ENCODE results near the gene CFAP69.
"Not testable (repeated sequence)": the region's sequence is repeated elsewhere in the genome, so short reads cannot be mapped to it uniquely, and the experiment has no call there.

The CFAP69 gene

DNA sequence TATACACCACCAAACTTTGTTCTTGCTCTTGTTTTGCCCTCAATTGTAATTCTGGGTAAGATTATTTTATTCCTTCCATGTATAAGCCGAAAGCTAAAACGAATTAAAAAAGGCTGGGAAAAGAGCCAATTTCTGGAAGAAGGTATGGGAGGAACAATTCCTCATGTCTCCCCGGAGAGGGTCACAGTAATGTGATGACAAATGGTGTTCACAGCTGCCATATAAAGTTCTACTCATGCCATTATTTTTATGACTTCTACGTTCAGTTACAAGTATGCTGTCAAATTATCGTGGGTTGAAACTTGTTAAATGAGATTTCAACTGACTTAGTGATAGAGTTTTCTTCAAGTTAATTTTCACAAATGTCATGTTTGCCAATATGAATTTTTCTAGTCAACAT is 12.5 kb upstream of the CFAP69 start:
- no peak for DNase-seq

DNA sequence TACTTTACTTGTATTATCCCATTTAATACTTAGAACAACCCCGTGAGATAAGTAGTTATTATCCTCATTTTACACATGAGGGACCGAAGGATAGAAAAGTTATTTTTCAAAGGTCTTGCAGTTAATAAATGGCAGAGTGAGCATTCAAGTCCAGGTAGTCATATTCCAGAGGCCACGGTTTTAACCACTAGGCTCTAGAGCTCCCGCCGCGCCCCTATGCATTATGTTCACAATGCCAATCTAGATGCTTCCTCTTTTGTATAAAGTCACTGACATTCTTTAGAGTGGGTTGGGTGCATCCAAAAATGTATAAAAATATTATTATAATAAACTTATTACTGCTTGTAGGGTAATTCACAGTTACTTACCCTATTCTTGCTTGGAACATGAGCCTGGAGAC is 11.4 kb upstream of the CFAP69 start:
- no peak for DNase-seq

DNA sequence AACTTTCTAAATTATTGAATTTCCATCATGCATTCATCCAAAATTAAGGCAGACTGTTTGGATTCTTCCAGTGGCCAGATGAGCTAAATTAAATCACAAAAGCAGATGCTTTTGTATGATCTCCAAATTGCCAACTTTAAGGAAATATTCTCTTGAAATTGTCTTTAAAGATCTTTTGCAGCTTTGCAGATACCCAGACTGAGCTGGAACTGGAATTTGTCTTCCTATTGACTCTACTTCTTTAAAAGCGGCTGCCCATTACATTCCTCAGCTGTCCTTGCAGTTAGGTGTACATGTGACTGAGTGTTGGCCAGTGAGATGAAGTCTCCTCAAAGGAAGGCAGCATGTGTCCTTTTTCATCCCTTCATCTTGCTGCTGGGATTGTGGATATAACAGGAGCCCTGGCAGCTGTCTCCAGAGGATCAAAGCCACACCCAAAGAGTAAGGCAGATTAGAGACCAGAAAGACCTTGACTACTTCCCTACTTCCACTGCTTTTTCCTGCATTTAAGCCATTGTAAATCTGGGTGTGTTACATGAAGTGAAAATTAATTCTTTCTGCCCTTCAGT is 8.2 kb upstream of the CFAP69 start:
- DNase-seq = no peak

DNA sequence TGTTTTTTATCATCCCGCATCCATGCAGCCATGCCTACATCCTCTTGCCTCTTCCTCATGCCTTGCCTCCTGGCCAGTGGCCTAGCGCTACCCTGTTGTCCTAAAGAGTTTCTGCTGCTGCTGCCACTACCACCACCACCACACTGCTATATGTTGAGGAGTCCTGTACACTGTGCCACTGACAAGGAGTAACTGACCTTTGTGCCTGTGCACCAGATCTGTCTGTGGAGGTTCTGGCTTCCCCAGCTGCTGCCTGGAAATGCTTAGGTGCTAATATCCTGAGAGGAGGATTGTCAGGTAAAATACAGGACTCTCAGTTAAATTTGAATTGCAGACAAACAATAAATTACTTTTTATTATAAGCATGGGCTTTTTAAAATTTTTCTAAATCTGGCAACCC is 7.0 kb upstream of the CFAP69 start:
- no peak for DNase-seq

DNA sequence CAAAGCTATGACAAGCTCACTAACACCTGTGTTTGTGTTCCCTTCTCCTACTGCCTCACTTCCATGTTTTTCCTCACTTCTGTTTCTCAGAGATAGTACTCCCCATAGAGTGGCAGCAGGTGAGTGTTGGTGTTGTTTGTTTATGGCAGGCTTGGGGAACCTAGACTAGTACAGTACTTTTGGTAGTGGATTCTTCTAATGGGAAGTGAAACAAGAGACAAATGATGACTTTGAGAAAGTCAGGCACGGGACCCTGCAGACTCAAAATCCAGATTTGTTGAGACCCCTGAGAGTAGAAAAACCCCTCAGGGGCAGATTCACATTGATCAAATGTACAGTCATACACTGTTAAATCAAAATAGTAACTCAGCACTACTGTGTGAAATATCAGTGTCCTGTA is 6.4 kb upstream of the CFAP69 start:
- DNase-seq = no peak

DNA sequence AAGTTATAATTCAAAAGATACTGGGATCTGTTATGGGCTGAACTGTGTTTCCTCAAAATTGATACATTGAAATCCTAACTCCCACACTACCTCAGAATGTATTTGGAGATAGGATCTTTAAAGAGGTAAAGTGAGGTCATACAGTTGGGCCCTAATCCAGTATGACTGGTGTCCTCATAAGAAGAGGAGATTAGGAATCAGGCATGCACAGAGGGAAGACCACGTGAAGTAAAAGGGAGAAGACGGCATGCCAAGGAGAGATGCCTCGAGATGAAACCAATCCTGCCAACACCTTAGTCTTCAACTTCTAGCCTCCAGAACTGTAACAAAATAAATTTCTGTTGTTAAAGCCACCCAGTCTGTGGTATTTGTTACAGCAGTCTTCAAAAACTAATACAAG is 5.9 kb upstream of the CFAP69 start:
- no peak for DNase-seq

DNA sequence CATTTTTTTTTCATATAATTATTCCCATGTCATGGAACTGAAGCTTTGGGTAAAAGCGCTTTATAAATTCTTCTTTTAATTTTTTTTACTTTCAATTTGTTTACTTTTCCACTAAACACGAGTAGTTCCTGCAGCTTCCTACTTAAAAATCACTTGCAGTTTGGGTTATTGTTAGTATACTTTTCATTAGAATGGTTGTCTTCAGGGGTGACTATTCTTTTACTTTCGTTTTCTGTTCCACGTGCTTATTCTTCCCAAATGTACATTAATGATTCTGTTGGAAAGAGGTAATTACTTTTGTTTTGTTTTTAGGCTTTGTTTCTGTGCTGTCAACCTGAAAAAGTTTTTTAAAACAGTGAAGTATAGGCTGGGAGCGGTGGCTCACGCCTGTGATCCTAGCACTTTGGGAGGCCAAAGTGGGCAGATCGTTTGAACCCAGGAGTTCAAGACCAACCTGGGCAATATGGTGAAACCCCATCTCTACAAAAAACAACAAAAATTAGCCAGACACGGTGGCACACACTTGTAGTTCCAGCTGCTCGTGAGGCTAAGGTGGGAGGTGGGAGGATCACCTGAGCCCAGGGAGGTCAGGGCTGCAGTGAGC is 5.2 kb upstream of the CFAP69 start:
- no peak for DNase-seq

DNA sequence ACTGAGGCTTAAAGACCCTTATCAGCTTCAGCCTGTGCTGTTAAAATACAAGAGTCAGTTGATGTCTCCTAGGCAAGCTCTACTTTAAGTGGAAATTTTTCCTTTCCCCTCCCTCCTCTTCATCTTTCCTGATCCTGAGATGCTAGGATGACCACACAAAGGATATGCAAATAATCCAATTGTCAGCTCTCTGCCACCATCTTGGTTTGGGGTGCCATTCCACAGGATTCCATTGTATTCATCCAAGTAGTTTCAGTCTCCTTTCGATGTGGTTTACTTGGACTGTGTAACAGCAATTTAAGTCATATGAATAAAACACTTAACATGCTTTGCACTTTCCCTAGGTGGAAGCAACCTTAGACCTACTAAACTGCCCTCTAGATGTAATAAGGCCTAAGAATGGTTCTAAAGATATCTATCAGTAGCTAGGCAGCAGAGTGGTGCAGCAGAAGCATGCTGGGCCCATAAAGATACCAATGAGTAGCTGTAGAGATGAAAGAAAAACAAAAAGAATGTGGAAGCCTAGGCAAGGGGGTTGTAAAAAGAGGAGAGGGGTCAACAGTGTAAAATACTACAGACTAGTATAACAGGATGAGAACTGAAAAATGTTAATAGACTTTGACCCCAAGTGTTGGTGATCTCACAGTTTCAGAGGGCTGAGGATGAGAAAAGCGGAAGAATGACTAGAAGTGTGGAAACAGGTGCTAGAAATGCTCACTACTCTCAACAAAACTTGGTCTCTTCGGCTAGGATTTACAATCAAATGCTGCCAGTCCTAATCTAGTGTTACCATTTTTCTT is 2.4 kb upstream of the CFAP69 start:
- no peak for DNase-seq

DNA sequence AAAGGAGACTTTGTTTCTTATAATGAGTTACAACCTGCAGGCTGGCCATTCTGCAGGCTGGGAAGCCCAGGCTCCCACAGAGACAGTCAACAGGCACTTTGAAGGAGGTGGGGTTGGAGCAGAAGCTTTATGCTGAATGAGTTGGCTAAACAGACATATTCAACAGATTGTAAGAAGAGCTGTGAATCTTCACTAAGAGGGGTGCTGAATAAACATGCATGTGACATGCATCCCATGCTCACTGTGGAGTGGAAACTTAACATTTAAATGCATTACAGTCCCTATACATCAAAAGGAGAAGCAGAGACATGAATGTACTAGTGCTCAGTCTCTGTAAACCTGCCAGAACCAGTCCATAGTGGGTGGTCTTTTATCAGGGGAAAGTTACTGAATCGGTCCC is 1.4 kb upstream of the CFAP69 start:
- no peak for DNase-seq

DNA sequence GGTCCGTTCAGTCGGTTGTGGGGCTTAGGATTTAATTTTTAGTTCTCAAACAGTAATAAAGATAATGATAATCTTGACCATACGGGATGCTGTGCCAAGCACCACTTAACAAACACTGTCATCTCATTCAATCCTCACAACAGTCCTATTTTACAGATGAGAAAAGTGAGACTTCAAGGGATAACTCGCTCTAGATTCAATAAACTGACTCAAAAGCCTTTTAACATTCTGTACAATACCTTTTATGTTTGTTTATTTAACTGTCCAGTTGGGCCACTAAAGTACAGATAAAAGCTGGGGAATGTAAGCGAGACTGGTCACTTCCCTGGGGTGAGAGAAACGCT is 437 bp upstream of the CFAP69 start:
- no peak for DNase-seq

DNA sequence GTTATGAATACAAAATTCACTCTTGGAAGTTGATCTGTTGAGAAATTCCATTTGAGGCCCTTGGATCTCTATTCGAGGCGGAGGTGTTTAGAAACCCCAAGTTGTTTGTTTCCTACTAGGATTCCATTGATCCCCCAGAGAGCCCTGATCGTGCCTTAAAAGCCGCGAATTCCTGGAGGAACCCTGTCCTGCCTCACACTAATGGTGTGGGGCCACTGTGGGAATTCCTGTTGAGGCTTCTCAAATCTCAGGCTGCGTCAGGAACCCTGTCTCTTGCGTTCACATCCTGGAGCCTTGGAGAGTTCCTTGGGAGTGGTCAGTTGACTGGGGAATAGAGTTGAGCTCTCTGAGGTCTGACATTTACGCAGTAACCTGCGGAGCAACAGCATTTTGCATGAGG is 1.2 kb downstream of the CFAP69 start:
- DNase-seq = no peak

DNA sequence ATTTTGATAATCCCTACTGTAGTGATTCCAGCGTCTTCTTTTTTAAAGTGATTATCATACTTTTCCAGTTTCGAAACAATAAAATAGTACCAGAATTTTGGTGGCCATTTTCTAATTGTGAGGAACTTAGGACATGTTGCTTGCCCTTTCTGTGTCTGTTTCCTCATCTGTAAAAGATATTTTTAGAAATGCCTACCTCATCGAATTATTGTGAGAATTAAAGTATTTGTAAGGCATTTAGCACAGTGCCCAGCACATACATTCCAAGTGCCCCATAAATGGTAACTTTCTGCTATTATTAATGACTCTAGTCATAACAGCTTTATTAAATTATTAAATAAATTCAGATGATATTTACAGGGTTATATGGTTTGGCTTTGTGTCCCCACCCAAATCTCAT is 3.7 kb downstream of the CFAP69 start:
- no peak for DNase-seq

DNA sequence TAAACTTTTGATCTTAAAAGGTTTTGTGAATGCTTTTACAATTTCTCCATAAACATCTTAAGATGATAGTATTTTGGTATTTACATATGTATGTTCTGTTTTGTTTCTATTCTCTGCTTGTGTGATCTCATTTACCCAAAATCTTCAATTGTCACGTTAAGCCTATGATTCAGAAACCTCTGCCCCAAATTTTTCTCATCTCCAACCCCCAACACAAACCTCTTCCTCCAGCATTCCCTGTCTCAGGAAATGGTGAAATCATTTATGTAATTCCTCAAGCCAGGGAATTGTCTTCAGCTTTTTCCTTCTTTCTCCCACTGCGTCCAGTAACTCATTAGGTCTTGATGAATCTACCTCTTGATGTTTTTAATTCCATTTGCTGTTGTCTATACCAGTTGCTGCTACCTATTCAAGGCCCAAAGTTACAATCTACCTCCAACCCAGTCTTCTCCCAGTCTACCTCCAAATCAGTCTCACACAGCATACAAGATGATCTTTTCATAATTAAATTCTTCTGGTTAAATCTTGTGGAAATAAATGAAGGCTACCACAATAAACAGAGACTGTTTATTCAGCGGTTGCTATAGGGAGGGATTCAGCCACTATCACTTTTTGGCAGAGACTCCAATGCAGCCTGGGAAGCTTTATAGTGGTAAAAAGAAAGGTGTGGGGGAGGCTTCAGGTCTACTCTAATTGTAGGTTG is 5.8 kb downstream of the CFAP69 start:
- no peak for DNase-seq

DNA sequence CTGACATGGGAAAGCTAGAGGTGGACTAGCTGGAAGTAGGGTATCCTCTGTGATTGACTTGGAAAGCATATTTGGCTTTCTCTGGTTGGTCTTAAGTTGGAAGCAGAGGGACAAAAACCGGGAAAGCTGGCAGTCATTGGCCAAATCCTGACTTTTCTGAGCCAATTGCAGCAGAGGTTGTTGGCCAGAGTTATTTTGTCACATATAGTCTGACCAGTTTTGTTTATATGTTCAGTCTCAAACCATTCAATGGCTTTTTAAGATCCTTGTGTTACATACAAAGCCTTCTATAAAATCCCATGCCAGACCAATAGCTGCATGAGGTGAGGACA is 6.3 kb downstream of the CFAP69 start:
- no peak for DNase-seq

DNA sequence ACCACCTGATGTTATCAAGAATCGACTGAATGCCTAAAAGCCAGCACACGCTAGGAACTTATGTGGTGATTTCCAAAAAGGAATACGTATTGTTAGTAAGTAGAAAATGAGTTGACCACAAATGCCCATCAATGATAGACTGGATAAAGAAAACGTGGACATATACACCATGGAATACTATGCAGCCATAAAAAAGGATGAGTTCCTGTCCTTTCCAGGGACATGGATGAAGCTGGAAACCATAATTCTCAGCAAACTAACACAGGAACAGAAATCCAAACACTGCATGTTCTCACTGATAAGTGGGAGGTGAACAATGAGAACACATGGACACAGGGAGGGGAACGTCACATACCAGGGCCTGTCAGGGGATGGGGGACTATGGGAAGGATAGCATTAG is 11.0 kb downstream of the CFAP69 start:
- DNase-seq = not testable (repeated sequence)

DNA sequence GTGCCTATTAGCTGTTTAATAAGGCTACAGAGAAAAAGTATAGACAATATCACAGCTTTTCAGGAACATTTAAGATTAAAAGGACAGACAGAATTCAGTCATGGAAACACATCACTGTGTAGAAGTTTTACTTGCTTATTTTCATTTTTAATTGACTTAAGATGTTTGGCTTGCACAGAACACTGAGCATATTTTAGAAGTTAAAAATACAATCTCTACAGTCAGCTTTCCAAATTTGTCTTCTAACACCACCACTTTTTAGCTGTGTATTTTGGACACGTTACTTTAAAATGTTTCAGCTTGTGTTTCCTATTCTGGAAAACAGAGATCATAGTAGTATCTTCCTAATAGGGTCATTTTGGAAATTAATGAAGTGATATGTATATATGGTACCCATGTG is 11.8 kb downstream of the CFAP69 start:
- DNase-seq = no peak

DNA sequence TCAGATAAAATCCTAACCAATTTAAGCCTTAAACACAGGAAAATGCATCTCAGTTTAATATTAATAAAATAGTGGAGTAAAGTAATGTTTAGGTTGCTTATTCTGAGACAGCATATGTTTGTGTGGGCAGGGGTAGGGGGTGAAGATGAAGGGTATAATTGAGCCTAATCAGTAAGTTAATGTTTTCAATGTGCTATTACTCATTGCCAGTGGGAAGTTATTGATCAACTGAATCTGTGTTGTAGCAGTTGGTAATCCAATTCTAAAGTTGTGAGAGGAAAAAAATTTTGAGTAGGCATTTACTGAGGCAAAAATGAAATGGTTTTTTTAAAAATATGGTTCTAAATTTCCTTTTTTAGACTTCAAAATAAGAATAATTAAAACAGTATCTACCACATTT is 16.5 kb downstream of the CFAP69 start:
- no peak for DNase-seq

DNA sequence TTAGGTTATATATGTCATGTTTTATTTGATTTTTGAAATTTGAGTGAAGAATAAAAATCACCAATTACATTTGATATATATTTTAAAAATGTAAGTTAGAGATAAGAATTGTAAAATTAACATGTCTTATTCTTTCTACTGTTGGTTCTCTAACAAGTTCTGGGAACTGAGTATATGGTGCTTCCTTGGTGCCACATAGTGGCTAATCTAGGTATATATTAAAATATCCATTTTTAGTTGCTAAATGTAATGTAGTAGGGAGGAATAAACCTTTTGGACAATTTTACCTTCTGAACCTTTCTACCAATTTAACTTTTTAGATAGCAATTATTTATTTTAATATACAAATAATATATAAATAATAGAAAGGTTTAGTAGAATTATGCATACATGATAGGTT is 17.5 kb downstream of the CFAP69 start:
- DNase-seq = no peak

DNA sequence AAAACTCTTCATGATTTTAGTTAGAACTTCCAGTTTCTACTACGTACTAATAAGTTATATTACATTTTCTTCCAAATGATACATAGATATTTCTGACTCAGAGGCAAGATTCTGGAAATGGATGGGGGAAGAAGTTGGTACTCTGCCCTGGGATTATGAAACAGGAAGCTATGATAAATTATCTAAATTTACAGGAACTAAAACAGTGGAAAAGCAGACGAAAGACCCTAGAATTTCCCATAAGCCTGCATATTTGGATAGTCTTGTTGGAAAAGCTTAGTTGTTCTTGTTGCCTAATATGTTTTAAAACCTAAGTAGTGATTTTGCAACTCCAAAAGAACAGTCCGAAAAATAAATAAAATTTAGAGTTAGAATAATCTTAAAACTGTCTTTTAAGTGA is 21.8 kb downstream of the CFAP69 start:
- no peak for DNase-seq

DNA sequence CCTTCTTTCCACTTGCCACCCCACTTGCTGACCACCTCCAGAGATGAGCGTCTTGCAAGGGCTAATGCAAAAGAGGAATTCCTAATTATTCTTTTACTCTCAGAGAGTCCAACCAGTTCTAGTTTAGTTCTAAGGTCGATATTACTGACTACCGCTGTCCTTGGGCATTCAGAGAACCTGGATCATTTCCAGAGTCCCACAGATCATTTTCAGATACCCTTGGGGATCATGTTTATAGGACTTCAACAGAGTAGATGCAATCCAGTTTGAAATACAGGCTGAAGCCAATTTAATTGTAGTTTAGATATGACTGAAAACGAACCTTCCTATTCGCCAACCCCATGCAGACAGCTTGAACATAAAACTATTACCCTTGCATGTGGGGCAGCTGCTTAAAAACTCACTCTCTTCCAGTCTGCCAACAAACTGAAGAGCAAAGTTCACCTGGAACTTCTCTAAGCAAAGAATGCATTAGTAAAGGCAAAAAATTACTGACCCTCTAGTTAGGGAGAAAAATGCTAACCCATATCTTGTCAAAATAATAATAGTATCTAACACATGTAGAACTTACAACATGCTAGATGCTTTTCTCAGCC is 22.4 kb downstream of the CFAP69 start:
- DNase-seq = no peak

DNA sequence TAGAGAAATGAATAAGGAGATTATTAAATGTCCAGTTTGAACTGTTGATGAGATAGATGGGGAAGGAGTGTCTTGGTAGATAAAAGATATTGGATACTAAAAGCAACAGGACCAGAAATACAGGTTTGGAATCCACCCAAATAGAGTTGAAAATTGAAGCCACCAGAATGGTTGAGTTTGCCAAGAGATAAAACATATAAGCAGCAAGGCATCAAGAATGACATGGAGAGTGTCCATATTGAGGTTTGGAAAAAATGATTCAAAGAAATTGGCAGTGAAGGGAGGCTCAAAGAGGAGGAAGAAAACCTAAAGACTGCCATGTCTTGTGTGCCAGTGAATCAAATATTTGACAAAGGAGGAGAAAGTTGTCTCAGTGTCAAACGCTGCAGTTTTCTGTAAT is 24.2 kb downstream of the CFAP69 start:
- DNase-seq = no peak

DNA sequence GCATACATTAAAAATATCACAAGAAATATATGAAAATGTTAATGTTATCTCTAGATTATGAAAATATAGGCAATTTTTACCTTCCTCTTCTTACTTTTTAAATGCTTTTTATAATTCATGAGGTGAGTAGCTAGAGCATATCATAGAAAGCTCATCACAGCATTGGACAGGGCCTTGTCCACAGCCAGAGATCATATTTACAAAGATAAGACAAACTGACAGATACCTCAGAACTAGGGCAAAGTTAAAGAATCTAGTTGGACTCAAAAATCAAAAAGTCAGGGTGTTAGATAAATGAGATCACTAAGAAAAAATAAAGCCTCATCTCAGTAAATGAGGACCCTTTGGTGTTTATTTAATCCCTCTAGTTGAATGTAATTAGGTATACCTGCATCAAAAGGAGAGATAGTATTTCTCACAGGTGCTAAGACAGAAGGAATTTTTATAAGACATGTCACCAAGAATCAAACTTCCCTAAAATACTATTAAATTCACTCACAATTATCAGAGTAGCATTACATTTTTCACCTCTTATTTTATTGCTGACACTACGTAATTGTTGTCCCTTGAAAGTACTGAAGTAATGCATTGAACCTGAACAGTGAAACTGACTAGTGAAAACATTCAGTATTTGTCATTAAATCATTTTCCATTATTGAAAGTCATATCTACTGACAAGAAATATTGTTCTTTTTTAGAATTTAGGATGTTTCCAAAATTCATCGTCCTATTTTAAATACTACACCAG is 25.6 kb downstream of the CFAP69 start:
- DNase-seq = no peak

DNA sequence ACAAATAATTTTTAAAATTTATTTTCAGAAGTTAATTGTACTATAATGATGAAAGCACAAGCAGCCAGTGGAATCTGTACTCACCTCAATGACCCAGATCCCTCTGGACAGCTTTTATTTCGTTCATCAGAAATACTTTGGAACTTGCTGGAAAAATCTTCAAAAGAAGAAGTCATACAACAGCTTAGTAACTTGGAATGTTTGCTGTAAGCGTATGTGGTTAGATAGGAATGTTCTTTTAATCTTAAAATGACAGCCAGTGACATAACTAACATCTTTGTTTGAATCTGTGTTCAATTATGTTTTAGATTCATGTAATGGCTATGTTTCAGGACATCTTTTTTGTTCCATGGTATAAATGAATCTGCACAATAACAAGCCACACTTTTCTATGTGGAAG is 26.8 kb downstream of the CFAP69 start:
- DNase-seq = no peak
